NB4 (cell line): ENCODE measurements around the gene FAM3D.

Experiments used
- DNase-seq: peaks from one replicate; pipeline ENCODE4 v3.0.0; 2010; ENCODE audit warnings: low read depth
- H3K4me3 ChIP-seq: one replicate; pipeline ENCODE4 v1.5.1; 2011; ENCODE audit warnings: mild to moderate bottlenecking, low read depth, low read length, moderate library complexity
- CTCF ChIP-seq: IDR thresholded peaks from one replicate; pipeline ENCODE4 v1.5.1; 2012; ENCODE audit warnings: low read depth, low read length
- MAX ChIP-seq: IDR thresholded peaks from 2 replicates; pipeline ENCODE4 v1.6.1; 2011; ENCODE audit warnings: low read depth, low read length
- MYC ChIP-seq: IDR thresholded peaks from 2 replicates; pipeline ENCODE4 v1.6.1; 2011; ENCODE audit warnings: low read depth, low read length
- POLR2A ChIP-seq: IDR thresholded peaks from 2 replicates; pipeline ENCODE4 v1.6.1; 2011; ENCODE audit warnings: mild to moderate bottlenecking; ENCODE audit not compliant: insufficient read length; ENCODE audit errors: extremely low read depth

FAM3D gene

GRCh38 chr3:58657571-58658141 lies 8.9 kb downstream of the FAM3D start:
- TF ChIP-seq MYC (no peak), MAX (no peak), CTCF (no peak), POLR2A (no peak)
- no peak overlapping the region for H3K4me3 ChIP-seq
- DNase-seq, result no peak

DNA sequence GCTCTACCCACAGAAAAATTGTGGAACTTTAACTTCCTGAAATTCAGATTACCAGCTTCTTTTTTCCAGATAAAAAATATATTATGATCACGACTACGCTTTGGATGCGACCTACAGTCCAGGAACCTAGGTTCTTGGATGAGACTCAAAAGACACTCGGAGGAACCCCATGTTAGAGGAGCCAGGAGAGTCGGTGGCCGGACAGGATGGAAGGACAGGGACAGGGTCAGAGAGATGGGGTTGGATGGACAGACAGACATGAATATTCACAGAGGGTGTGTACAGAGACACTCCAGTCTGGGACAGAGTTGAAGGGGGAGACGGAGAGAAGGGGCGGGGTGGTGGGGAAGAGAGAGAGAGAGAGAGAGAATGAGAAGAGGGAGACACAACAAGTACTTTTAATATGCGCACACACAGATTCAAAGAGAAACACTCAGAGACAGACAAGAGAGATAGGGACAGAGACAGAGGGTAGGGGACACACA lies 9.5 kb downstream of the FAM3D start:
- DNase-seq, result no peak
- H3K4me3 ChIP-seq, result no peak overlapping the region
- no peak for TF ChIP-seq POLR2A
- no peak for TF ChIP-seq MAX
- no peak for TF ChIP-seq MYC
- no peak for TF ChIP-seq CTCF

DNA sequence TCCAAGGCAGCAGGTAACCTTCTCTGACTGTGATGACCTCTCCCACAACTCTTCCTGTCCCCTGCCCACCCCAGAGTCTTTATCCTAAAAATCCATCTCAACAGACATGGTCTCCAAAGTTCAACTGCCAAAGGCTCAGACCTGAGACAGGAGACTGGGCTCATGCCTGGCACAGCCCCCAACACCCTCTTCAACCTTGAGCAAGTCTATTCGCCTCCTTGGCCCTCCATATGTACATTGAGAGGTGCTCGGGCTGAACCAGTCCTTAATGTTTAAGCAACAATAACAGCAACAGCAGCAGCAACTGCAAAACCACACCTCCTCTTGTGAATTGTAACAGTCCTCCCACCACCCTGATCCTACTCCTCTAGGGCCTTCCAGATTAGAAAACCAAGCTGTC lies 9.9 kb downstream of the FAM3D start:
- no peak for DNase-seq
- H3K4me3 ChIP-seq, result no peak overlapping the region
- TF ChIP-seq CTCF, result no peak
- no peak for TF ChIP-seq MAX
- no peak for TF ChIP-seq MYC
- TF ChIP-seq POLR2A, result no peak

DNA sequence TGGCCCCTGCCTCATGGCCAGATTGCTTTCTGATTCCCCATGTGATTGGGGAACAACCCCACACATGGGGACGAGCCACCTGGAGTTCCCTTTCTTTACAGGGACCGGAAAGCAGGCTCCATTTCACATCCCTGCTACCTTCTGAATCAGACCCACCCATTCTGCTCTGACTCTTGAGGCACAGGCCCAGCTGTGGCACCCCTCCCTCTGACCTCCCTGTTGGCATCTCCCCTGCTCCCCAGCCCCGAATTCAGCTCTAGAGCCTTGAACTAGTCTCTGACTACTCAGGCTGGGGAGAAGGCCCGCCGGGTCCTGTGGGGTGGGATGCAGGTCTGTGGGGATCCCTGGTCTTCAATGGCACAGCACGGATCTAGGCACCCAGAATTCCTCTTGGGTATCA lies 12.1 kb downstream of the FAM3D start:
- DNase-seq, result no peak
- no peak for TF ChIP-seq CTCF
- TF ChIP-seq MYC, result no peak
- TF ChIP-seq POLR2A, result no peak
- TF ChIP-seq MAX, result no peak
- H3K4me3 ChIP-seq, result no peak overlapping the region

- TF ChIP-seq CTCF (no peak), MYC (no peak), MAX (no peak), POLR2A (no peak)
- H3K4me3 ChIP-seq, result no peak overlapping the region
- DNase-seq, result no peak
Measured at GRCh38 chr3:58652624-58653023, 13.9 kb downstream of the FAM3D start.

DNA sequence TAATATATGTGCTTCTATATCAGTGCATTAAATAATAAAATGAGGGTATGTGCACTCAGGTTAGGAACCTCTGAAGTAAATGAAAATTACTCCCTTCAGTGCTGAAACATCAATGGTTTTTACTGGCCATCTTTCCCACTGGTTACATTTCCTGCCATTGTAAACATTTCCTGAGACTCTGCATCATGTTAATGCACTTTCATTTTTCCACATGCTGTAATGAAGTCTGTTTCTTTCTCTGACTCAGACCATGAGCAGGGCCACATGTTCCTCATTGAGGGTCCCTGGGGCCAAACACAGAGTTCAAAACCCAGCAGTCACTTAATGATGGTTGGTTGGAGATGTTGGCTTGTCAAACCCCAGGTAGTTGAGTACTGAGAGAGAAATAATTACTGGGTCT lies 15.3 kb downstream of the FAM3D start:
- DNase-seq, result no peak
- no peak overlapping the region for H3K4me3 ChIP-seq
- TF ChIP-seq MYC (no peak), MAX (no peak), CTCF (no peak), POLR2A (no peak)
